HG02970 (cell line): Measurements from ENCODE around the gene NKX2-8.

Experiments used
- ATAC-seq: cut with Tn5 transposase; IDR thresholded peaks from one replicate; pipeline ENCODE4 v1.9.1; 2021; ENCODE audit warnings: mild to moderate bottlenecking, moderate library complexity, moderate number of reproducible peaks; ENCODE audit not compliant: unreplicated experiment, low FRiP score

Gene NKX2-8

GRCh38 chr14:36582011-36582873 is at the start of gene NKX2-8:
NKX2-8 (minus strand) TSS chr14:36582614; CDS start chr14:36582389, 225 bp downstream.
- ATAC-seq: no peak

DNA sequence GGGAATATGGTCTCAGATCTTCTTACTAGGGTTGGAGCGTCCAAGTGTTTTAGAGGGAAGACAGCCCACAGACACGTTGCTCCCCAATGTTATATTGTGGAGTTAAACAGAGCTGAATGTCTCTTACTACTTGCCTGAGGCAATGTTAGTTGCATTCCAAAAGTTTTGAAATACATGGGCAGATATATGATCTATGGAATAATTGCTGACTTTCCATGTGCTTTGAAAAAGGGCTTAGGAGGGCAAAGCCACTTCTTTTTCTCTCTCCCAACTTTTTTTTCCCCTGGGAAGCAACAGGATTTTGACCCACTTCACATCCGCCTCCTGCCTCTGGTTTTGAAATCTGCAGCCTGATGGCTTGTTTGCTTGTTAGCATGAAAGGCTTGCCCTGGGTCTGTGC is 45.6 kb upstream of the NKX2-8 start:
- no peak for ATAC-seq

DNA sequence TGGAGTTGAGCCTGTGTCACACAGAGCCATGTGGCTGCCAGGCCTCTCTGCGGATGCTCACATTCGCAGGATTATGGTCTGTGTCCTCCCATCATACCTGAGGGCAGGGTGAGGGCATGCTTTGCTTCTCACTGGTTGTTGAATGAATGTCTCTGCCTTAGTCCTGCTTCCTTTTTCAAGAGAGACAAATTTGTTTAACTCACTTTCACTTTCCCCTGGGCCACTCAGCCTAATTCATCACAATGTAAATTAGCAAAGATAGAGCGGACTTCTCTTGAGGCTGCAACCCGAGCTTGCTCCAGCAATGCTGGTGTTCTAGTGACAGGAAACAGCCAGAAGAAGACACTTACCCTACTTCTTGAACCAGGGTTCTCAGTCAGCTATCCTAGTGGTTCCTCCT is 43.7 kb upstream of the NKX2-8 start:
- ATAC-seq: no peak

DNA sequence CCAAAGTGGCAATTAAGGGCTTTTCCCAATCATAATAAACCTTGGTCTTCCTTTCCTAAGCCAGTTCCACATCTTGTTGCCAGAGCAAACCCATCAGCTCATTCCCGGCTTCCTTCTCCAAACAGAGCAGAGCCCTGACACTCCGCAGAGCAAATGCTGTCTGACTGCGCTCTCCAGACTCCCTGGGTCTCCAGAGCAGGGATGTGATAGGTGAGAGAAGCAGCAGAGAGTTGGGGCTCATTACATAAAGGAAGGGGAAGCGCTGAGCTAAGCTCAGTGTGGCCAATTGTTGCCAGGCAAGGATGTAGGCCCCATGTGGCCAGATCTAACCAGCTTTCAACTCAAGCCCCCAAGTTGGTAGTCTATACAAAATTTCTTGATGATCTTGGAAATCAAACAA is 43.0 kb upstream of the NKX2-8 start:
- ATAC-seq: no peak

GRCh38 chr14:36625014-36625413 is 42.6 kb upstream of the NKX2-8 start:
- ATAC-seq: no peak

GRCh38 chr14:36619853-36620252 is 37.4 kb upstream of the NKX2-8 start:
- ATAC-seq: no peak

DNA sequence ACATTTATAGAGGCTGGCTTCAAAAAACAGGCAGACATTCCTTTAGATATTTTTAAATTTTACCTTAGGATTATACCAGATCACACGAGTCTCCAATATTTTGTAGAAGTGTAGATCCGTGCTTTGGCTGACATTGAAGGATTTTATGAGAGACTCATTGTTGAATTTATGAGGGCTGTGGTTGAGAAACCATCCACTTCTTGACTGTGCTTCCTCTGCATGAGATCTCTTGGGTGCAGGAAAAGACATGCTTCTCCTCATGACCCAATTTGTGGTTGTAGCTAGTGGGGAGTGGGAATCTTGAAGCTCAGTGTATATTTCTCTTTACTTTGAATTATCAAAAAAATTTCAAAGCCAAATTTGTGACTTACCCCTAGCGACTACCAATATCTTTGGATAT is 36.7 kb upstream of the NKX2-8 start:
- ATAC-seq: no peak

- ATAC-seq: no peak
Observed at GRCh38 chr14:36618641-36619040, 36.2 kb upstream of the NKX2-8 start.

DNA sequence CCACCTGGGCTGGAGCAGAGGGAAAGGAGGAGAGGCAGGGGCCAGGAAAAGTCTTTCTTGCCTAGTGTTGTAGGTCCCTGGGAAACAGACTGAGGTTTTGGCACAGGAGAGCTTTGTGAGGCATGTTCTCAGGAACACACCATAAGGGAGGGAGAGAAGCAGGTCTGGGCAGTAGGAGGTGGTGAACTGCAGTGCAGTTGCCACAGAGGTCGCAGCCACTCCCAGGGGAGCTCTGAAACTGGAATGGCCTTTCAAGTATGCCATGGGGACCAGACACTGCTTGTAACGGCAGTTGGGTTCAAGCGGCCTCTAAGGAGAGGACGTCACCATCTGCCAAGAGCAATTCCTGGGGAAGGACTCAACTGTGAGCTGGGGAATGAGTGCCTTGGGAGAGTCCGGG is 35.4 kb upstream of the NKX2-8 start:
- ATAC-seq: no peak

- no peak for ATAC-seq
Observed at GRCh38 chr14:36605506-36605857, 23.1 kb upstream of the NKX2-8 start.

- ATAC-seq: peak; percentile 66
Observed at GRCh38 chr14:36604757-36605505, 22.5 kb upstream of the NKX2-8 start.

GRCh38 chr14:36600431-36600830 is 18.0 kb upstream of the NKX2-8 start:
- ATAC-seq: no peak

GRCh38 chr14:36591482-36591881 is 9.1 kb upstream of the NKX2-8 start:
- ATAC-seq: no peak

DNA sequence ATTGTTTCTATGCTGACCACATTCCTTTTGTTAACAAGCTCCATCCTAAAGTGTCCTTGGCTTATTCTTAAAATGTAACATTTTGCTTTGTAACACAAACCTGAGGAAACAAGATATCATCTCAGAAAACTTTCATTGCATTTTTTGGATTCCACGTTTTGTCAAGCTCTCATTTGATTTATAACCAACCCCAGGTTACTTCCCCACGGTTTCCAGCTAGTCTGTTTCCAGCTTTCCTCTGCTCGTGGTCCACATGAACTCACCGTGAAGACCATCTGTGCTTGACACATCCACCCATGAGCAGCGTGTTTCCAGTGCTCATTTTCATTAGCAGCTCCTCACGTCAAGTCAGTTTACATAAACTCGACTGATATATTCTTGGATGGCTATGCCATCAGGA is 6.4 kb upstream of the NKX2-8 start:
- no peak for ATAC-seq

GRCh38 chr14:36588119-36588518 is 5.7 kb upstream of the NKX2-8 start:
- no peak for ATAC-seq

DNA sequence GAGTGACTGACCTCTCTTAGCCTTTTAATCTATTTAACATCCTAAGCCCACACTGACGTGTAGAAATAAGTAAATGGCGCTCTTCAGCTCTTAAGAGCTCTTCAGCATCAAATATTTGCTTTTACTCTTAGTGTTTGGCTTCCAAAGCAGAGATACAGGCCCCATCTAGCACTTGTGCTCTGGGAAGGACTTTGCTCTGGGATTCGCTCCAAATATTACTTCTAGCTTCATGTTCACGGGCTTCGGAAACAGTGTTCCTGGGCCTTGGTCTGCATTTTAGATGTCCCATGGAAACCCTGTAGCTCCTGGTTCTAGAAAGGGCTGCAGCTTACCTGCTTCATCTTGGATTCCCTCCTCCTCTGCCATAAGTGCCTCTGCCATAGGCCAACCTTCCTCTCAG is 2.7 kb upstream of the NKX2-8 start:
- no peak for ATAC-seq

GRCh38 chr14:36583893-36584811 is 1.7 kb upstream of the NKX2-8 start:
- ATAC-seq: no peak

DNA sequence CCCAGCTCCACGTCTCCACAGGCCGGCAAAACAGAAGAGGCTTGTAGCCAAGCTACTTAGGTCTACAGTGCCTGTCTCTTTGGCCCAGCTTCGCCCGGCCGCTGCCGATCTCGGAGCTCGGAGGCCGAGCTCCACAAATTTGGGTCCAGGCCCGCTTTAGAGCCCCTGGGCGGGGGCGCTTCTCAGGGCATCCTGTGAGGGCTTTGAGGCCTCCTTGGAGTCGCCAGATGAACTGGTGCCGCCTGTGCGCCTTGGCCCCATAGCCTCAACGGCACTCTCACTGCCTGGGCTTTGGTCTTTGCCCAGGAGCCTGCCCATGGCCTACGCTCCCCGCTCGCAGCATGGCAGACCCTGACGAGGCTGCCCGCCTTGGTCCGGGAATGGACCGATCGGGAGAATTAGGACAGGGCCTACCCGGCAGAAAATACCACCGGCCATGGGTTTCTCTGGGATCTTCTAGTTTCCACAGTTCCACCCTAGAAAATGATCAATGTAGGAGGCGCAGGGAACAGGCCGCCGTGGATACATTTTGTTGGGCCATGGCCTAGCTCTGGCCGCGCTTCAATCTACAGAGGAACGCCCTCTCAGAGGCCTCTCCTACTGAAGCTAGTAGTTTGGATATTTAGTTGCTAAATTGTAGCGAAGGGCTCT is 953 bp upstream of the NKX2-8 start:
- ATAC-seq: no peak

DNA sequence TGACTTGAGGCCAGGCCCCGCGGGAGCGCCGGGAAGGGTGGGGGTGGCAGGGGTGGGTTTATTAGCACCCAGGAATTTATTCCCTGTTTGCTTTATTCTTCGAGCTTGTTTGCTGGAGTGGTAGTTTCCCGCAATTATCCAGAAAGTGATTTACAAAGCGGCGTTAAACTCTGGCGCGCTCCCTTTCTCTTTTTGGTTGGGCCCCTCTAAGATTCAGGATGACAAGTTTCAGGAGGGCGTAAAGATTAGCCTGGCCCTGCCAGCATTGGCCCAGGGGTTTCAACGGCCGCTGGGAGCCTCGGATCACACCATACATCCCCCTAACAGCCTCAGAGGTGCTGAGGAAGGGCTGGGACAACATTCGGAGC is 444 bp upstream of the NKX2-8 start:
- no peak for ATAC-seq
